ENCODE results near the gene LRMDA.

DNA sequence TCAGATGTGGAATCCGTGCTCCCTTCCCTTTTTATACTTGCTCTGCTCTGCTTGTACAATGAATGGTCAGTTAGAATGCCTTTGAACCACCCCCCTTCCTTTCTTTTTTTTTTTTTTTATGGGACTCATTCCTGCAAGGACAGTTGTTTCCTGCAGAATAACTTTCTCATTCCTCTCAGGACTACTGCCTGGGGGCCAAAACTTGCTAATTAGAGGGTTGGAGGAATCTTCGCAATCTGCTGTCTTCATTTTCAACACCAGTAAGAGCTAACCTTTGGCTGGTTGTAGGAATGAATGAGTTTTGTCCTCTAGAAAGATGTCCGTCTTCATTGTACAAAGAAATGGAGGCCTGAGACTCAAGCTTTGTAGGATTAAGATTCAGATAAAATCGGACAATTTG, 868.1 kb downstream of the LRMDA start:
- TF ChIP-seq, protein P1, sequence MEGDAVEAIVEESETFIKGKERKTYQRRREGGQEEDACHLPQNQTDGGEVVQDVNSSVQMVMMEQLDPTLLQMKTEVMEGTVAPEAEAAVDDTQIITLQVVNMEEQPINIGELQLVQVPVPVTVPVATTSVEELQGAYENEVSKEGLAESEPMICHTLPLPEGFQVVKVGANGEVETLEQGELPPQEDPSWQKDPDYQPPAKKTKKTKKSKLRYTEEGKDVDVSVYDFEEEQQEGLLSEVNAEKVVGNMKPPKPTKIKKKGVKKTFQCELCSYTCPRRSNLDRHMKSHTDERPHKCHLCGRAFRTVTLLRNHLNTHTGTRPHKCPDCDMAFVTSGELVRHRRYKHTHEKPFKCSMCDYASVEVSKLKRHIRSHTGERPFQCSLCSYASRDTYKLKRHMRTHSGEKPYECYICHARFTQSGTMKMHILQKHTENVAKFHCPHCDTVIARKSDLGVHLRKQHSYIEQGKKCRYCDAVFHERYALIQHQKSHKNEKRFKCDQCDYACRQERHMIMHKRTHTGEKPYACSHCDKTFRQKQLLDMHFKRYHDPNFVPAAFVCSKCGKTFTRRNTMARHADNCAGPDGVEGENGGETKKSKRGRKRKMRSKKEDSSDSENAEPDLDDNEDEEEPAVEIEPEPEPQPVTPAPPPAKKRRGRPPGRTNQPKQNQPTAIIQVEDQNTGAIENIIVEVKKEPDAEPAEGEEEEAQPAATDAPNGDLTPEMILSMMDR (IDR thresholded peaks at IDR 0.05 in 2 of 3, conservative IDR thresholded peaks at IDR 0.05 in 1 of 3; ENCODE audit: borderline replicate concordance in 1 of 3, insufficient read depth in 1 of 3, low read depth in 2 of 3, low read length in 2 of 3), result no peak
- TF ChIP-seq EZH2phosphoT487 (IDR thresholded peaks at IDR 0.05; ENCODE audit: borderline replicate concordance) (no peak), YY1 (IDR thresholded peaks at IDR 0.05; ENCODE audit: extremely low read depth, insufficient replicate concordance, low read depth, low read length) (no peak), RAD21 (IDR thresholded peaks at IDR 0.05; ENCODE audit: low read depth) (no peak), SRF (IDR thresholded peaks at IDR 0.05; ENCODE audit: low read depth) (no peak), POLR2A (IDR thresholded peaks at IDR 0.05; ENCODE audit: borderline replicate concordance, extremely low read depth, insufficient read depth, insufficient read length) (no peak), JUND (IDR thresholded peaks at IDR 0.05) (no peak)
- TF ChIP-seq, protein P2, sequence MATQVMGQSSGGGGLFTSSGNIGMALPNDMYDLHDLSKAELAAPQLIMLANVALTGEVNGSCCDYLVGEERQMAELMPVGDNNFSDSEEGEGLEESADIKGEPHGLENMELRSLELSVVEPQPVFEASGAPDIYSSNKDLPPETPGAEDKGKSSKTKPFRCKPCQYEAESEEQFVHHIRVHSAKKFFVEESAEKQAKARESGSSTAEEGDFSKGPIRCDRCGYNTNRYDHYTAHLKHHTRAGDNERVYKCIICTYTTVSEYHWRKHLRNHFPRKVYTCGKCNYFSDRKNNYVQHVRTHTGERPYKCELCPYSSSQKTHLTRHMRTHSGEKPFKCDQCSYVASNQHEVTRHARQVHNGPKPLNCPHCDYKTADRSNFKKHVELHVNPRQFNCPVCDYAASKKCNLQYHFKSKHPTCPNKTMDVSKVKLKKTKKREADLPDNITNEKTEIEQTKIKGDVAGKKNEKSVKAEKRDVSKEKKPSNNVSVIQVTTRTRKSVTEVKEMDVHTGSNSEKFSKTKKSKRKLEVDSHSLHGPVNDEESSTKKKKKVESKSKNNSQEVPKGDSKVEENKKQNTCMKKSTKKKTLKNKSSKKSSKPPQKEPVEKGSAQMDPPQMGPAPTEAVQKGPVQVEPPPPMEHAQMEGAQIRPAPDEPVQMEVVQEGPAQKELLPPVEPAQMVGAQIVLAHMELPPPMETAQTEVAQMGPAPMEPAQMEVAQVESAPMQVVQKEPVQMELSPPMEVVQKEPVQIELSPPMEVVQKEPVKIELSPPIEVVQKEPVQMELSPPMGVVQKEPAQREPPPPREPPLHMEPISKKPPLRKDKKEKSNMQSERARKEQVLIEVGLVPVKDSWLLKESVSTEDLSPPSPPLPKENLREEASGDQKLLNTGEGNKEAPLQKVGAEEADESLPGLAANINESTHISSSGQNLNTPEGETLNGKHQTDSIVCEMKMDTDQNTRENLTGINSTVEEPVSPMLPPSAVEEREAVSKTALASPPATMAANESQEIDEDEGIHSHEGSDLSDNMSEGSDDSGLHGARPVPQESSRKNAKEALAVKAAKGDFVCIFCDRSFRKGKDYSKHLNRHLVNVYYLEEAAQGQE (IDR thresholded peaks at IDR 0.05; ENCODE audit: low read depth), result no peak

Data from HCT116 (cell line).